Common myeloid progenitor, CD34-positive (primary cell): ENCODE measurements around the gene CDC14C.
"Not testable (repeated sequence)": the region's sequence is repeated elsewhere in the genome, so short reads cannot be mapped to it uniquely, and the experiment has no call there.

Experiments
- CTCF ChIA-PET: fragments of 350-600 bp; sonication (Branson Sonifier 250); formaldehyde crosslinking; loops from one replicate; lab custom pipeline; 2021; ENCODE audit warnings: antibody characterized with exemption; lab: Charles Lee
- POLR2A ChIA-PET: fragments of 350-600 bp; sonication (Branson Sonifier 250); formaldehyde crosslinking; loops from one replicate; lab custom pipeline; 2021; ENCODE audit warnings: antibody characterized with exemption; lab: Charles Lee
- DNase-seq, 3 donors: peaks; one replicate each; pipeline versions ENCODE4 v3.0.0 to v3.0.0-alpha.2; 2013
- H3K27ac ChIP-seq, 2 experiments: 1 replicate in 1 of 2; 2 replicates in 1 of 2; pipeline ENCODE4 v1.7.0; 2013; ENCODE audit warnings: inconsistent platforms in 2 of 2, low read length in 2 of 2, mild to moderate bottlenecking in 2 of 2, low read depth in 1 of 2, moderate library complexity in 1 of 2; ENCODE audit not compliant: severe bottlenecking in 2 of 2, insufficient read depth in 1 of 2, poor library complexity in 1 of 2
- H3K27me3 ChIP-seq, 5 experiments: replicated peaks in 2 of 5; 1 replicate in 3 of 5; 2 replicates in 2 of 5; pipeline versions ENCODE4 v1.6.1 to v1.7.0; 2013; ENCODE audit warnings: low read length in 4 of 5, mild to moderate bottlenecking in 2 of 5, moderate library complexity in 2 of 5, inconsistent platforms in 1 of 5; ENCODE audit not compliant: insufficient read depth in 5 of 5, control insufficient read depth in 4 of 5
- H3K36me3 ChIP-seq, 4 experiments: 1 replicate in 2 of 4; 2 replicates in 2 of 4; pipeline versions ENCODE4 v1.6.1 to v1.7.0; 2013; ENCODE audit warnings: low read length in 3 of 4, control low read depth in 1 of 4, mild to moderate bottlenecking in 1 of 4; ENCODE audit not compliant: control insufficient read depth in 4 of 4, insufficient read depth in 4 of 4
- H3K4me1 ChIP-seq, 4 experiments: 1 replicate in 3 of 4; 2 replicates in 1 of 4; pipeline versions ENCODE4 v1.6.1 to v1.7.1; 2013; ENCODE audit warnings: low read length in 3 of 4, mild to moderate bottlenecking in 3 of 4, control low read depth in 1 of 4, inconsistent platforms in 1 of 4, moderate library complexity in 1 of 4; ENCODE audit not compliant: control insufficient read depth in 4 of 4, insufficient read depth in 4 of 4; ENCODE audit errors: control extremely low read depth in 1 of 4
- H3K4me3 ChIP-seq, 7 experiments: 1 replicate in 4 of 7; 2 replicates in 3 of 7; pipeline versions ENCODE4 v1.5.1 to v1.7.0; 2013; ENCODE audit warnings: mild to moderate bottlenecking in 7 of 7, low read length in 6 of 7, moderate library complexity in 6 of 7, inconsistent platforms in 2 of 7, low read depth in 2 of 7, control low read depth in 1 of 7; ENCODE audit not compliant: insufficient read depth in 4 of 7, control insufficient read depth in 1 of 7; ENCODE audit errors: extremely low read depth in 1 of 7
- H3K9me3 ChIP-seq, 5 experiments: 1 replicate in 4 of 5; 2 replicates in 1 of 5; pipeline versions ENCODE4 v1.6.1 to v1.7.1; 2013; ENCODE audit warnings: low read length in 4 of 5, mild to moderate bottlenecking in 2 of 5, inconsistent platforms in 1 of 5, low read depth in 1 of 5, moderate library complexity in 1 of 5; ENCODE audit not compliant: control insufficient read depth in 4 of 5, insufficient read depth in 2 of 5; ENCODE audit errors: control extremely low read depth in 1 of 5
- WGBS: methylation state at CpG from one replicate; pipeline ENCODE4 v1.1.5; 2013; ENCODE audit not compliant: insufficient coverage; 5-methylcytosine and 5-hydroxymethylcytosine counted together

The CDC14C gene

GRCh38 chr7:48901966-48902365, 22.4 kb upstream of the CDC14C start:
- Histone ChIP-seq H3K4me1 (no peaks in the 10 kb centered on the region), H3K27me3 (no peaks in the 10 kb centered on the region), H3K9me3 (no peaks in the 10 kb centered on the region), H3K27ac (no peak overlapping the region), H3K4me3 (no peak overlapping the region), H3K36me3 (no peaks in the 10 kb centered on the region)
- CTCF ChIA-PET, result no interaction called here
- 100% methylated on average over 3 of the region's 3 CpGs for WGBS
- POLR2A ChIA-PET, result no interaction called here
- DNase-seq, result no peak

GRCh38 chr7:48904975-48905374, 19.4 kb upstream of the CDC14C start:
- ChIA-PET POLR2A (no interaction called here), CTCF (no interaction called here)
- Histone ChIP-seq H3K27ac (no peak overlapping the region), H3K9me3 (peaks cover 0 to 2% (median 0%) of the 10 kb centered on the region in 5 experiments), H3K4me3 (no peak overlapping the region), H3K27me3 (no peaks in the 10 kb centered on the region), H3K4me1 (no peaks in the 10 kb centered on the region), H3K36me3 (no peaks in the 10 kb centered on the region)
- no CpG with 5 or more reads among the region's 1 CpG for WGBS
- DNase-seq, result peak in 1 of 3 donors; percentile 2

DNA sequence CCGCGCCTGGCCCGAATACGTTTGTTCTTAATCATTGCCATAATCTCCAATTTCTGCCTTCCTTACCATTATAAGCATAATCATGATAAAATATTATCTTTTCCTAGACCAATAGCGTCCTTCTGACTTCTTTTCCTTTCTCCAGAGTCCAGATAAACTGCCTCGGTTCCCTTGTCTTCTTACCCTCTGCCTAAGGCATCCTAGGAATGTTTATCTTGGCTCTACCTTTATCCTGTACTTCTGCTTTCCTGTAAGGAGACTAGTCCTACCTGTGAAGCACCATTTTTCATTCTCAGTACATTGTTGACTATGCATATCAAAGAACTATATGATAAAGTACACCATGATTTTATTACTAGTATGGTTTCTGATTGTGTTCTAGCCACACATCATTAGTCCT, 18.7 kb upstream of the CDC14C start:
- H3K4me3 ChIP-seq, CTCF ChIA-PET, H3K27me3 ChIP-seq, H3K4me1 ChIP-seq, DNase-seq, H3K36me3 ChIP-seq, H3K27ac ChIP-seq, POLR2A ChIA-PET, H3K9me3 ChIP-seq: not testable (repeated sequence)
- WGBS, result 95% methylated on average over 2 of the region's 6 CpGs

- H3K27ac ChIP-seq, H3K4me1 ChIP-seq, H3K4me3 ChIP-seq, H3K27me3 ChIP-seq, H3K9me3 ChIP-seq, DNase-seq, POLR2A ChIA-PET, H3K36me3 ChIP-seq, CTCF ChIA-PET: not testable (repeated sequence)
- 100% methylated on average over 2 of the region's 5 CpGs for WGBS
Measured at GRCh38 chr7:48909887-48910286, 14.5 kb upstream of the CDC14C start.

- no peak overlapping the region for H3K4me3 ChIP-seq
- ChIA-PET CTCF (no interaction called here), POLR2A (no interaction called here)
- peaks cover 0 to 2% (median 0%) of the 10 kb centered on the region in 5 experiments for H3K9me3 ChIP-seq
- no peaks in the 10 kb centered on the region for H3K27me3 ChIP-seq
- no CpG with 5 or more reads among the region's 2 CpGs for WGBS
- H3K4me1 ChIP-seq, result no peaks in the 10 kb centered on the region
- H3K36me3 ChIP-seq, result no peaks in the 10 kb centered on the region
- no peak for DNase-seq
- no peak overlapping the region for H3K27ac ChIP-seq
Measured at GRCh38 chr7:48931481-48931880, 7.1 kb downstream of the CDC14C start.

GRCh38 chr7:48932126-48932910, 8.0 kb downstream of the CDC14C start:
- Histone ChIP-seq H3K27ac (no peak overlapping the region), H3K4me1 (no peaks in the 10 kb centered on the region), H3K27me3 (no peaks in the 10 kb centered on the region), H3K9me3 (peaks cover 0 to 2% (median 0%) of the 10 kb centered on the region in 5 experiments), H3K4me3 (no peak overlapping the region), H3K36me3 (no peaks in the 10 kb centered on the region)
- DNase-seq, result no peak
- 100% methylated on average over 1 of the region's 2 CpGs for WGBS
- CTCF ChIA-PET, result no interaction called here
- POLR2A ChIA-PET, result no interaction called here

- no peaks in the 10 kb centered on the region for H3K27me3 ChIP-seq
- no peak for DNase-seq
- CTCF ChIA-PET, result no interaction called here
Measured at GRCh38 chr7:48933549-48934085, 9.3 kb downstream of the CDC14C start.

More at GRCh38 chr7:48933549-48934085, 9.3 kb downstream of the CDC14C start:
- H3K4me3 ChIP-seq, result no peak overlapping the region
- H3K27ac ChIP-seq, result no peak overlapping the region
- WGBS, result 94% methylated on average over 2 of the region's 3 CpGs
- H3K4me1 ChIP-seq, result no peaks in the 10 kb centered on the region
- no peaks in the 10 kb centered on the region for H3K36me3 ChIP-seq
- H3K9me3 ChIP-seq, result peaks cover 0 to 2% (median 0%) of the 10 kb centered on the region in 5 experiments
- POLR2A ChIA-PET, result no interaction called here
